IMR-90 (cell line): ENCODE results near the gene ORMDL3. TPM values are rescaled to one million over a fixed set of nuclear protein-coding genes. Genes with fewer than 3 reads are reported as not detected.

ENCODE experiments used
- ATAC-seq: fragments of 200-7000 bp; cut with Tn5 transposase; 2 replicates; pipeline ENCODE4 v1.9.1; 2020; ENCODE audit warnings: low read depth, mild to moderate bottlenecking, moderate library complexity
- BruUV-seq: library from RNA; stranded (reverse); fragments of 400-500 nt; replicated peaks from 2 replicates; lab custom pipeline; 2021; lab: Mats Ljungman, UMichigan
- CTCF ChIA-PET: fragments of 300-600 bp; formaldehyde crosslinking; extraction: SDS; loops from one replicate; lab custom pipeline; 2021; ENCODE audit warnings: antibody characterized with exemption; lab: Yijun Ruan, JAX
- POLR2A ChIA-PET: fragments of 300-600 bp; sonication (Branson Sonifier 250); formaldehyde crosslinking; loops from one replicate; lab custom pipeline; 2022; ENCODE audit warnings: antibody characterized with exemption; ENCODE audit not compliant: unreplicated experiment; lab: Charles Lee
- DNase-seq: peaks from one replicate; pipeline ENCODE4 v3.0.0; 2013
- H2AFZ ChIP-seq: replicated peaks from 2 replicates; pipeline ENCODE3; 2013; ENCODE audit warnings: low read length, mild to moderate bottlenecking; ENCODE audit not compliant: poor library complexity
- H2AK5ac ChIP-seq: 2 replicates; pipeline ENCODE4 v1.6.1; 2013; ENCODE audit warnings: low read depth, low read length, inconsistent platforms
- H2AK9ac ChIP-seq: replicated peaks from 2 replicates; pipeline ENCODE3; 2013; ENCODE audit warnings: mild to moderate bottlenecking, low read depth, low read length, moderate library complexity; ENCODE audit not compliant: poor library complexity
- H2BK120ac ChIP-seq: 2 replicates; pipeline ENCODE4 v1.6.1; 2013; ENCODE audit warnings: low read depth, low read length, inconsistent platforms
- H2BK15ac ChIP-seq: 3 replicates; pipeline ENCODE4 v1.6.1; 2013; ENCODE audit warnings: low read depth, low read length, inconsistent platforms
- H2BK20ac ChIP-seq: 2 replicates; pipeline ENCODE4 v1.6.1; 2013; ENCODE audit warnings: low read depth, mild to moderate bottlenecking, inconsistent platforms, low read length, moderate library complexity
- H2BK5ac ChIP-seq: 2 replicates; pipeline ENCODE4 v1.6.1; 2013; ENCODE audit warnings: mild to moderate bottlenecking, low read depth, low read length, inconsistent platforms; ENCODE audit not compliant: poor library complexity, severe bottlenecking
- H3K14ac ChIP-seq: replicated peaks from 2 replicates; pipeline ENCODE4 v1.6.1; 2013; ENCODE audit warnings: low read depth, low read length, inconsistent platforms
- H3K18ac ChIP-seq: 2 replicates; pipeline ENCODE4 v1.6.1; 2013; ENCODE audit warnings: low read depth, low read length, control low read depth
- H3K23ac ChIP-seq: 2 replicates; pipeline ENCODE4 v1.6.1; 2013; ENCODE audit warnings: low read depth, low read length, inconsistent platforms
- H3K27ac ChIP-seq: 2 replicates; pipeline ENCODE4 v1.5.1; 2013; ENCODE audit warnings: mild to moderate bottlenecking, control low read depth, low read length; ENCODE audit not compliant: insufficient read depth
- H3K27me3 ChIP-seq: 2 replicates; pipeline ENCODE4 v1.6.1; 2013; ENCODE audit warnings: low read length; ENCODE audit not compliant: control insufficient read depth, insufficient read depth
- H3K36me3 ChIP-seq: 2 replicates; pipeline ENCODE4 v1.6.1; 2013; ENCODE audit warnings: low read length, mixed read lengths; ENCODE audit not compliant: control insufficient read depth, insufficient read depth
- H3K4ac ChIP-seq: 2 replicates; pipeline ENCODE4 v1.6.1; 2013; ENCODE audit warnings: low read depth, low read length, inconsistent platforms
- H3K4me1 ChIP-seq: 2 replicates; pipeline ENCODE4 v1.6.1; 2013; ENCODE audit warnings: low read length, mixed read lengths; ENCODE audit not compliant: control insufficient read depth, insufficient read depth
- H3K4me2 ChIP-seq: 2 replicates; pipeline ENCODE4 v1.6.1; 2013; ENCODE audit warnings: low read depth, mild to moderate bottlenecking, control low read depth, low read length, moderate library complexity
- H3K4me3 ChIP-seq: 2 replicates; pipeline ENCODE4 v1.5.1; 2013; ENCODE audit warnings: low read depth, mild to moderate bottlenecking, control low read depth, low read length, moderate library complexity; ENCODE audit not compliant: insufficient read depth
- H3K56ac ChIP-seq: 2 replicates; pipeline ENCODE4 v1.6.1; 2013; ENCODE audit warnings: low read length, inconsistent platforms; ENCODE audit not compliant: insufficient read depth; ENCODE audit errors: extremely low read depth
- H3K79me1 ChIP-seq, 2 experiments: 2 replicates each; pipeline ENCODE4 v1.6.1; 2013; ENCODE audit warnings: low read length in 2 of 2, inconsistent platforms in 1 of 2, low read depth in 1 of 2
- H3K9ac ChIP-seq: 2 replicates; pipeline ENCODE4 v1.6.1; 2013; ENCODE audit warnings: low read depth, low read length, control low read depth
- H3K9me1 ChIP-seq: 2 replicates; pipeline ENCODE4 v1.6.1; 2013; ENCODE audit warnings: low read length, inconsistent platforms; ENCODE audit not compliant: insufficient read depth
- H3K9me3 ChIP-seq: 2 replicates; pipeline ENCODE4 v1.6.1; 2013; ENCODE audit warnings: low read length; ENCODE audit not compliant: control insufficient read depth, insufficient read depth
- H4K20me1 ChIP-seq: 2 replicates; pipeline ENCODE4 v1.6.1; 2013; ENCODE audit warnings: low read length, inconsistent platforms; ENCODE audit not compliant: insufficient read depth
- H4K5ac ChIP-seq: 2 replicates; pipeline ENCODE4 v1.6.1; 2013; ENCODE audit warnings: mild to moderate bottlenecking, low read depth, low read length, control low read depth
- H4K8ac ChIP-seq, 2 experiments: 2 replicates each; pipeline ENCODE4 v1.6.1; 2013; ENCODE audit warnings: low read depth in 2 of 2, low read length in 2 of 2, control low read depth in 1 of 2, inconsistent platforms in 1 of 2
- H4K91ac ChIP-seq: 2 replicates; pipeline ENCODE4 v1.6.1; 2013; ENCODE audit warnings: low read depth, low read length, inconsistent platforms; ENCODE audit not compliant: insufficient read depth
- BHLHE40 ChIP-seq: fragments of 150-350 bp; IDR thresholded peaks from 2 replicates; pipeline ENCODE4 v1.6.1; 2016; ENCODE audit warnings: mild to moderate bottlenecking, low read depth, low read length
- CHD1 ChIP-seq: IDR thresholded peaks from 2 replicates; pipeline ENCODE4 v1.6.1; 2012; ENCODE audit warnings: low read depth, low read length, improper control_type of control experiment
- CTCF ChIP-seq: conservative IDR thresholded peaks from 2 replicates; pipeline ENCODE4 v1.5.1; 2012; ENCODE audit warnings: mild to moderate bottlenecking, low read depth, low read length, improper control_type of control experiment
- FOS ChIP-seq: fragments of 150-350 bp; IDR thresholded peaks from 2 replicates; pipeline ENCODE4 v1.6.1; 2016; ENCODE audit warnings: low read depth, low read length
- MXI1 ChIP-seq: IDR thresholded peaks from 2 replicates; pipeline ENCODE4 v1.6.1; 2012; ENCODE audit warnings: low read depth, mild to moderate bottlenecking, low read length, moderate library complexity, borderline replicate concordance
- NFE2L2 ChIP-seq: fragments of 150-350 bp; IDR thresholded peaks from 2 replicates; pipeline ENCODE4 v1.6.1; 2016; ENCODE audit warnings: low read depth, mild to moderate bottlenecking, low read length
- POLR2A ChIP-seq: IDR thresholded peaks from 2 replicates; pipeline ENCODE4 v1.6.1; 2012; ENCODE audit warnings: mild to moderate bottlenecking, low read depth, low read length
- RAD21 ChIP-seq: IDR thresholded peaks from 2 replicates; pipeline ENCODE4 v1.6.1; 2012; ENCODE audit warnings: low read length, improper control_type of control experiment
- RCOR1 ChIP-seq: IDR thresholded peaks from 2 replicates; pipeline ENCODE4 v1.6.1; 2012; ENCODE audit warnings: mild to moderate bottlenecking, low read length, improper control_type of control experiment; ENCODE audit not compliant: insufficient replicate concordance
- RFX5 ChIP-seq: IDR thresholded peaks from 2 replicates; pipeline ENCODE4 v1.8.0; 2012; ENCODE audit warnings: low read depth, mild to moderate bottlenecking, low read length, moderate library complexity
- WGBS, 2 experiments: methylation state at CpG; one replicate each; pipeline versions ENCODE4 v1.1.5 to v1.1.7; 2013; ENCODE audit warnings: missing lambda C conversion rate in 2 of 2; ENCODE audit not compliant: insufficient read length in 1 of 2; ENCODE audit errors: extremely low coverage in 2 of 2; 5-methylcytosine and 5-hydroxymethylcytosine counted together
- dilution Hi-C: fragments of 300-500 bp; cut with HindIII; formaldehyde crosslinking; loops from one replicate; pipeline ENCODE4 v1.14.3; 2018; ENCODE audit warnings: low sequenced_read_pairs; ENCODE audit not compliant: unreplicated experiment
- in situ Hi-C: fragments of 300-500 bp; cut with MboI; formaldehyde crosslinking; loops from 3 replicates; pipeline ENCODE4 v1.14.3; 2019; ENCODE audit warnings: low sequenced_read_pairs, inconsistent platforms, mixed read lengths
- intact Hi-C: fragments of 100-400 bp; cut with micrococcal nuclease; formaldehyde crosslinking; loops from 2 replicates; pipeline ENCODE4 v1.10.0; 2022
- polyA plus RNA-seq, 3 experiments: library from polyadenylated mRNA; depleted of rRNA; stranded (reverse); fragments of >200 nt; gene quantifications; 2 replicates each; pipeline ENCODE4 v1.2.3, GENCODE V29; 2012; ENCODE audit warnings: low replicate concordance in 1 of 3
- total RNA-seq: library from RNA; depleted of rRNA; stranded (reverse); fragments of >200 nt; gene quantifications from 2 replicates; pipeline ENCODE4 v1.2.3, GENCODE V29; 2012
- TF ChIP-seq, protein P1 (sequence below): fragments of 150-350 bp; IDR thresholded peaks from 2 replicates; pipeline ENCODE4 v1.6.1; 2016; ENCODE audit warnings: low read depth, mild to moderate bottlenecking, low read length, moderate library complexity, borderline replicate concordance
- TF ChIP-seq, protein P2 (sequence below): fragments of 150-350 bp; IDR thresholded peaks from 2 replicates; pipeline ENCODE4 v1.6.1; 2017; ENCODE audit warnings: mild to moderate bottlenecking, antibody characterized with exemption, low read length, low read depth

ORMDL3 gene
- total and polyA plus RNA-seq, 2 of the 4 experiments (the other 2 are of a cell fraction): 45.7 to 78.6 TPM

GRCh38 chr17:39955726-39956225, 28.4 kb upstream of the ORMDL3 start:
- WGBS, 2 experiments: no CpG with 5 or more reads among the region's 4 CpGs
- Histone ChIP-seq H2AK5ac (no peak overlapping the region), H3K9me3 (no peaks in the 10 kb centered on the region), H2BK20ac (no peak overlapping the region), H2BK15ac (no peak overlapping the region), H3K9me1 (peaks cover 12% of the 10 kb centered on the region), H2BK120ac (no peak overlapping the region), H3K27me3 (no peaks in the 10 kb centered on the region; the same call in 1 of the 2 replicates), H2AFZ (no peak overlapping the region), H4K5ac (no peak overlapping the region), H3K9ac (no peak overlapping the region), H3K4me1 (peaks cover 7% of the 10 kb centered on the region), H3K36me3 (no peaks in the 10 kb centered on the region), H3K4me2 (no peak overlapping the region), H3K14ac (no peak overlapping the region), H3K27ac (no peak overlapping the region), H3K4me3 (no peak overlapping the region), H4K20me1 (no peaks in the 10 kb centered on the region), H3K23ac (no peak overlapping the region), H2AK9ac (no peak overlapping the region), H3K4ac (no peak overlapping the region), H3K56ac (no peak overlapping the region), H4K91ac (no peak overlapping the region), H3K79me1 (peaks cover 0 to 4% of the 10 kb centered on the region in 2 experiments; a peak in 1 of 4 replicates), H4K8ac (no peak overlapping the region), H2BK5ac (no peak overlapping the region), H3K18ac (no peak overlapping the region)
- CTCF ChIA-PET: no interaction called here
- in situ Hi-C loops (no loop called here), dilution Hi-C loops (no loop called here), intact Hi-C loops (no loop called here)
- no TSS peak for BruUV-seq
- no peak for DNase-seq
- POLR2A ChIA-PET: no interaction called here
- no peak for ATAC-seq
- TF ChIP-seq, protein P1, sequence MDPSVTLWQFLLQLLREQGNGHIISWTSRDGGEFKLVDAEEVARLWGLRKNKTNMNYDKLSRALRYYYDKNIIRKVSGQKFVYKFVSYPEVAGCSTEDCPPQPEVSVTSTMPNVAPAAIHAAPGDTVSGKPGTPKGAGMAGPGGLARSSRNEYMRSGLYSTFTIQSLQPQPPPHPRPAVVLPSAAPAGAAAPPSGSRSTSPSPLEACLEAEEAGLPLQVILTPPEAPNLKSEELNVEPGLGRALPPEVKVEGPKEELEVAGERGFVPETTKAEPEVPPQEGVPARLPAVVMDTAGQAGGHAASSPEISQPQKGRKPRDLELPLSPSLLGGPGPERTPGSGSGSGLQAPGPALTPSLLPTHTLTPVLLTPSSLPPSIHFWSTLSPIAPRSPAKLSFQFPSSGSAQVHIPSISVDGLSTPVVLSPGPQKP: no peak
- TF ChIP-seq RAD21: no peak
- TF ChIP-seq RCOR1: no peak
- no peak for TF ChIP-seq MXI1
- no peak for TF ChIP-seq NFE2L2
- TF ChIP-seq, protein P2, sequence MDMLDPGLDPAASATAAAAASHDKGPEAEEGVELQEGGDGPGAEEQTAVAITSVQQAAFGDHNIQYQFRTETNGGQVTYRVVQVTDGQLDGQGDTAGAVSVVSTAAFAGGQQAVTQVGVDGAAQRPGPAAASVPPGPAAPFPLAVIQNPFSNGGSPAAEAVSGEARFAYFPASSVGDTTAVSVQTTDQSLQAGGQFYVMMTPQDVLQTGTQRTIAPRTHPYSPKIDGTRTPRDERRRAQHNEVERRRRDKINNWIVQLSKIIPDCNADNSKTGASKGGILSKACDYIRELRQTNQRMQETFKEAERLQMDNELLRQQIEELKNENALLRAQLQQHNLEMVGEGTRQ: no peak
- TF ChIP-seq FOS: no peak
- TF ChIP-seq CHD1: no peak
- no peak for TF ChIP-seq RFX5
- TF ChIP-seq CTCF: no peak
- TF ChIP-seq BHLHE40: no peak
- no peak for TF ChIP-seq POLR2A
